Measurements from ENCODE around the gene IPO11. TPM values are rescaled to one million over a fixed set of nuclear protein-coding genes. Genes with fewer than 3 reads are reported as not detected.
"Not testable (repeated sequence)": the region's sequence is repeated elsewhere in the genome, so short reads cannot be mapped to it uniquely, and the experiment has no call there.

The IPO11 gene
- total RNA-seq, 2 experiments from 2014 or later = 59.7 to 61.2 TPM

GRCh38 chr5:62617943-62618342, 205.4 kb downstream of the IPO11 start:
- intact Hi-C loops (cut with micrococcal nuclease) = no loop called here
- Mint-ChIP-seq H3K4me3 (no peak overlapping the region), H3K27ac (no peak overlapping the region), H3K4me1 (ENCODE audit: low read depth) (no peaks in the 10 kb centered on the region), H3K36me3 (ENCODE audit: low read depth) (peaks cover 2% of the 10 kb centered on the region), H3K27me3 (no peaks in the 10 kb centered on the region), H3K9me3 (no peaks in the 10 kb centered on the region)
- ChIA-PET POLR2A (no interaction called here), CTCF (no interaction called here)
- DNase-seq = no peak
- no peak for ATAC-seq
- TF ChIP-seq CTCF (IDR thresholded peaks at IDR 0.05) = no peak

- no peak for DNase-seq
- intact Hi-C loops (cut with micrococcal nuclease) = no loop called here
- no peaks in the 10 kb centered on the region for H3K4me1 Mint-ChIP-seq (ENCODE audit: low read depth)
- CTCF ChIA-PET = no interaction called here
- H3K4me3 Mint-ChIP-seq = no peak overlapping the region
- no peak for TF ChIP-seq CTCF (IDR thresholded peaks at IDR 0.05)
- no peak for ATAC-seq
- H3K36me3 Mint-ChIP-seq (ENCODE audit: low read depth) = peaks cover 2% of the 10 kb centered on the region
- H3K9me3 Mint-ChIP-seq = no peaks in the 10 kb centered on the region
- H3K27ac Mint-ChIP-seq = no peak overlapping the region
- no peaks in the 10 kb centered on the region for H3K27me3 Mint-ChIP-seq
- POLR2A ChIA-PET = no interaction called here
These were observed 208.2 kb downstream of the IPO11 start for GRCh38 chr5:62620761-62621160.

- Mint-ChIP-seq H3K36me3 (ENCODE audit: low read depth) (peaks cover 2% of the 10 kb centered on the region), H3K27me3 (no peaks in the 10 kb centered on the region), H3K4me1 (ENCODE audit: low read depth) (no peaks in the 10 kb centered on the region), H3K27ac (no peak overlapping the region), H3K9me3 (no peaks in the 10 kb centered on the region), H3K4me3 (no peak overlapping the region)
- ATAC-seq = no peak
- CTCF ChIA-PET = no interaction called here
- POLR2A ChIA-PET = no interaction called here
- intact Hi-C loops (cut with micrococcal nuclease) = no loop called here
- no peak for DNase-seq
- TF ChIP-seq CTCF (IDR thresholded peaks at IDR 0.05) = no peak
These were observed 208.7 kb downstream of the IPO11 start for GRCh38 chr5:62621280-62621679.

- ATAC-seq (no peak), DNase-seq (no peak)
- POLR2A ChIA-PET = interaction anchor here (0.5 kb wide), 1 partner anchor 204 kb away, joined by 4 read pairs; no protein-coding TSS in a partner anchor
- Mint-ChIP-seq H3K27me3 (no peaks in the 10 kb centered on the region), H3K27ac (no peak overlapping the region), H3K36me3 (ENCODE audit: low read depth) (peaks cover 2% of the 10 kb centered on the region), H3K4me3 (no peak overlapping the region), H3K4me1 (ENCODE audit: low read depth) (no peaks in the 10 kb centered on the region), H3K9me3 (no peaks in the 10 kb centered on the region)
- intact Hi-C loops (cut with micrococcal nuclease) = no loop called here
- CTCF ChIA-PET = no interaction called here
- TF ChIP-seq CTCF (IDR thresholded peaks at IDR 0.05) = no peak
These were observed 210.7 kb downstream of the IPO11 start for GRCh38 chr5:62623271-62623670.

- H3K36me3 Mint-ChIP-seq (ENCODE audit: low read depth); H3K27ac Mint-ChIP-seq; H3K9me3 Mint-ChIP-seq; POLR2A ChIA-PET; H3K4me1 Mint-ChIP-seq (ENCODE audit: low read depth); intact Hi-C loops (cut with micrococcal nuclease); H3K27me3 Mint-ChIP-seq; DNase-seq; ATAC-seq; CTCF ChIA-PET; H3K4me3 Mint-ChIP-seq: not testable (repeated sequence)
These were observed 211.9 kb downstream of the IPO11 start for GRCh38 chr5:62624436-62624835.

- CTCF ChIA-PET = no interaction called here
- POLR2A ChIA-PET = no interaction called here
- intact Hi-C loops (cut with micrococcal nuclease) = no loop called here
- TF ChIP-seq CTCF (IDR thresholded peaks at IDR 0.05) = no peak
- Mint-ChIP-seq H3K27ac (no peak overlapping the region), H3K4me3 (no peak overlapping the region), H3K9me3 (no peaks in the 10 kb centered on the region), H3K4me1 (ENCODE audit: low read depth) (no peaks in the 10 kb centered on the region), H3K27me3 (no peaks in the 10 kb centered on the region), H3K36me3 (ENCODE audit: low read depth) (peaks cover 2% of the 10 kb centered on the region)
- no peak for ATAC-seq
- DNase-seq = no peak
These were observed 214.0 kb downstream of the IPO11 start for GRCh38 chr5:62626534-62626933.
